OCI-LY7 (cell line): Measurements from ENCODE around the gene KAZN.

Source experiments
- CTCF ChIP-seq: fragments of 200-600 bp; sonication (generic); conservative IDR thresholded peaks from 2 replicates; pipeline ENCODE4 v1.5.1; 2014; ENCODE audit warnings: mild to moderate bottlenecking, antibody characterized with exemption, low read length, moderate library complexity, mixed read lengths
- EZH2phosphoT487 ChIP-seq: fragments of 200-600 bp; sonication (generic); IDR thresholded peaks from 2 replicates; pipeline ENCODE4 v1.6.1; 2018; ENCODE audit warnings: low read depth, borderline replicate concordance, mild to moderate bottlenecking, mixed run types, antibody characterized with exemption, low read length, moderate library complexity, mixed read lengths

GRCh38 chr1:14592004-14592631, 6.4 kb upstream of the KAZN start:
- no peak for TF ChIP-seq CTCF
- no peak for TF ChIP-seq EZH2phosphoT487
